ELF-1 (cell line): ENCODE data around the gene TNFSF8.
A peak's percentile ranks its signal among the peaks of the same experiment; 100 is the strongest.

ENCODE experiments used
- DNase-seq: peaks from one replicate; pipeline ENCODE4 v3.0.0-alpha.2; 2016; ENCODE audit warnings: low read depth, low spot score

The TNFSF8 gene

GRCh38 chr9:114869845-114870244, 60.5 kb downstream of the TNFSF8 start:
- DNase-seq: peak; percentile 87

- DNase-seq: no peak
These were observed 61.0 kb downstream of the TNFSF8 start for GRCh38 chr9:114869378-114869777.

- no peak for DNase-seq
These were observed 63.1 kb downstream of the TNFSF8 start for GRCh38 chr9:114867327-114867726.

- DNase-seq: no peak
These were observed 65.9 kb downstream of the TNFSF8 start for GRCh38 chr9:114864471-114864870.

- DNase-seq: no peak
These were observed 68.3 kb downstream of the TNFSF8 start for GRCh38 chr9:114861922-114862605.

GRCh38 chr9:114861273-114861672, 69.1 kb downstream of the TNFSF8 start:
- peak; percentile 3 for DNase-seq

- DNase-seq: no peak
These were observed 70.2 kb downstream of the TNFSF8 start for GRCh38 chr9:114860187-114860586.

- DNase-seq: no peak
These were observed 73.5 kb downstream of the TNFSF8 start for GRCh38 chr9:114856942-114857315.

GRCh38 chr9:114856215-114856941, 74.0 kb downstream of the TNFSF8 start:
- DNase-seq: no peak

- DNase-seq: no peak
These were observed 74.9 kb downstream of the TNFSF8 start for GRCh38 chr9:114855488-114855887.

- no peak for DNase-seq
These were observed 75.5 kb downstream of the TNFSF8 start for GRCh38 chr9:114854736-114855355.

GRCh38 chr9:114853071-114853855, 77.1 kb downstream of the TNFSF8 start:
- no peak for DNase-seq

- no peak for DNase-seq
These were observed 78.3 kb downstream of the TNFSF8 start for GRCh38 chr9:114852050-114852594.

GRCh38 chr9:114851306-114851705, 79.1 kb downstream of the TNFSF8 start:
- no peak for DNase-seq
